Ammon's horn (tissue), 1 donor: ENCODE data around the gene ACTA2.

Experiments used
- DNase-seq: peaks from one replicate; pipeline ENCODE4 v3.0.0-alpha.2; 2016; ENCODE audit warnings: low spot score

Gene ACTA2

DNA sequence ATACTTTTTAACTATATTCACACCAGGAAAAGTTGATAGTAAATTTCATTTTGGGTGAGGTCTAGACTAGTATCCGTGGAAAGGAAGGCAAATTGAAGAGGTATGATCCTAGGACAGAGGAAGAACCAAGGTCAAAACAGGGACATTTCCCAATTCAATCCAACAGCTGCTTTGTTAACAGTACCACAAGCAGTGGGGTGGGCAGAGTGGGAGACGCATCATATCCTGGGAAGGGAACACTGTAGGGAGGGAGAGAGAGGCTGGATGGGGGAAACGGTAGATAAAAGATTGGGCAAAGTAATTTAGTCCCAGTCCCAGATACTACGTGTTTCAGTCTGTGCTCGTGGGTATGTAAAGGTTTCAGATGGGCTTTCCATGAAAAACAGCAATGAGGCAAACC is 28.9 kb upstream of the ACTA2 start:
- DNase-seq: no peak

DNA sequence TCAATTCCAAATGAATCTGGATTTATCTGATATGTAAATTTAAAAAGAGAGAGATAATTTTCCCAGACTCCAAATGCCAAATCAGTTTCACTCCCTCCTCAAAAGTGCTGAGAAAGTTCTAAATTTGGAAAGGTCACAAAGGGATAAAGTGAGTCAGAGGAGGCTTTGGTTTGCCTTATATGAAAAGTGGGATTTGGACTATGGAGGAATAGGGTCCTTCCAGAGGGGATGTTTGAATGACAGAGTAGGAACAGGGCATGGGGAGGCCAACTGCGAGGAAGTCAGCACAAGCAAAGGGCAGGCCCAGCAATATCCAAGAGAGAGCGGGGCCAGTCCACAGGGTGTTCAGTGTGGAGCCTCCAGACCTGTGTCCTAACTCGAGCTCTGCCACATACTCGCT is 28.2 kb upstream of the ACTA2 start:
- no peak for DNase-seq

DNA sequence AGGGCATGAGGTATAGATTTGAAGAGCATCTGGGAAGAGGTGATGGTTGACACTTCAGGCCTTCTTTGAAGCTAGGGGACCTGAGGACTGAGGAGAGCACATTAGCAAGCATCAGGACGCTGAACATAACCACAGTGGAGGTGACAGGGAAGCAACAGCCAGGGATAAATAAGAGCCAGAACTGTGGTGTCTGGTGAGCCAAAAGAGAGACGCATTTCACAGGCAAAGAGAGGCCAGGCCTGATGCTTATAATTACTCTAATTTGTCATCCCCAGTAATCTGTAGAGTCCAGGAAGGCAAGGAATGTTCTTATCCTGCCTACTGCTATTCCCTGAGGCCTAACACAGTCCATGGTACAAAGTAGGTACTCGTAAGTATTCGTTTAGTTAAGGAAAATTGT is 27.7 kb upstream of the ACTA2 start:
- no peak for DNase-seq

DNA sequence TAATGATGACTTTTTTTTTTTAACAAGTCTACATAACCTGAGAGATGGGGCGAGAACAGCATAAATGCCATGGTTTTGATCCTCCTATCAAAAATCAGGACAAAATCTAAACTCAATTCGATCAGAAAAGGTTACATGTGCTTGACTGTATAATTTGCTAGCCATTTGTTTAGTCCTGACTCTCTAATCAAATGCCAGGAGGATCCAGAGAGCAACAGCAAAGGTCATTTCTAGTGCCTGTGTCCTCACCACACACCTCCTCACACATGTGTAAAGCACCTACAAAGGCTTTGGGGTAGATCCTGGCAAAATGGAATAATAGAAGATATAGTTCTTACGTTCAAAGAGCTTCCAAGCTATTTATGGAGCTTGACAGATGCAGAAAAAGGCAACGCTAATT is 27.0 kb upstream of the ACTA2 start:
- no peak for DNase-seq

DNA sequence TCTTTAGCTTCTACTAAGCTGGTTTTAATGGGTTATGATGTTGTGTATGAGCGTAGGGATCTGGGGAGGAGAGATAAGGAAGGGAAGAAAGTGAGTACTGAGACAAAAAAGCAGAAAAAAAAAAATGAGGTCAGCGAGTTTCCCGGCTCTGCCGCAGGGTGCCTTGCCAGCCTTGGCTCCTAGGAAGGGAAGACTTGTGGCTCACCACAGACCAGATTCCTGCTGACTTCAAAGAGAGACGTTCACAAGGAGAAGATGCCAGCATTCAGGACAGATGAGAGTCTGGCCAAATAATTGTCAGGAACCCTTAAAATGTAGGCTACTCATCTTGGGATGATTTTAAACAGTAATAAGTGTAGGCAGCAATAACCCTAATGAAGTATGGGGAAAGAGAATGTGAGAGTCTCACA is 26.6 kb upstream of the ACTA2 start:
- DNase-seq: peak; percentile 34

DNA sequence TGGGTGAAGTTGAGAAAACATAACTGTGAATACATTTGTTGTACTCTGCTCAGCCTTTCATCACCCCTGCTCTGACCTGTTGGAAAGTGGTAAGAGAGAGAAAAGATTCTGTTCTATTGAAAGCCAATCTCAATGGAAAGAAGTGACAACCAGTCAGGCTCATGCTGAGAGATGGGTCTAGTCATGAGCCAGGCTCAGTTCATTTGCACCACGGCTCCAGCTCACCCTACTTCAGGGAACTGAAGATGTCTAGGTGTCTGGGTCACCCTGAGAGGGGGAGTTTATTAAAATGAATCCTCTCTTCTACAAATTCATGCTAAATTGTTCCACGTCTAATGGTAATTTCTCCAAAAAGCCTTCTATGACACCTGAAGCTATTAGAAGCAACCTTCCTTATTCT is 25.9 kb upstream of the ACTA2 start:
- no peak for DNase-seq

DNA sequence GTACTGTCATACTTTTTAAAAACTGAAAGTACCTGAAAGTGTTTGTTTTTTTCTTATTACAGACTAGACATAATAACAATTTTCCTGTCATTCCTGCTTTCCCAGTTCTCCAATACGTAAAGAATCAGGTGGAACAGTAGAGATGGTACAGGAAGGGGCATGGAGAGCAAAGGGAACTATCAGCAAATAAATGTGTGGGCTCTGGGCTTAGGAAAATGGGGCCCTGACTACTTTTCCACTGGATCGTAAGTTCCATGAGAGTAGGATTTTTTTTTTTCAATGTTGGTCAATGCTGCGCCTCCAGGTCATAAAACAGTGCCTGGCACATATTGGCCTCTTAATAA is 22.8 kb upstream of the ACTA2 start:
- DNase-seq: no peak

DNA sequence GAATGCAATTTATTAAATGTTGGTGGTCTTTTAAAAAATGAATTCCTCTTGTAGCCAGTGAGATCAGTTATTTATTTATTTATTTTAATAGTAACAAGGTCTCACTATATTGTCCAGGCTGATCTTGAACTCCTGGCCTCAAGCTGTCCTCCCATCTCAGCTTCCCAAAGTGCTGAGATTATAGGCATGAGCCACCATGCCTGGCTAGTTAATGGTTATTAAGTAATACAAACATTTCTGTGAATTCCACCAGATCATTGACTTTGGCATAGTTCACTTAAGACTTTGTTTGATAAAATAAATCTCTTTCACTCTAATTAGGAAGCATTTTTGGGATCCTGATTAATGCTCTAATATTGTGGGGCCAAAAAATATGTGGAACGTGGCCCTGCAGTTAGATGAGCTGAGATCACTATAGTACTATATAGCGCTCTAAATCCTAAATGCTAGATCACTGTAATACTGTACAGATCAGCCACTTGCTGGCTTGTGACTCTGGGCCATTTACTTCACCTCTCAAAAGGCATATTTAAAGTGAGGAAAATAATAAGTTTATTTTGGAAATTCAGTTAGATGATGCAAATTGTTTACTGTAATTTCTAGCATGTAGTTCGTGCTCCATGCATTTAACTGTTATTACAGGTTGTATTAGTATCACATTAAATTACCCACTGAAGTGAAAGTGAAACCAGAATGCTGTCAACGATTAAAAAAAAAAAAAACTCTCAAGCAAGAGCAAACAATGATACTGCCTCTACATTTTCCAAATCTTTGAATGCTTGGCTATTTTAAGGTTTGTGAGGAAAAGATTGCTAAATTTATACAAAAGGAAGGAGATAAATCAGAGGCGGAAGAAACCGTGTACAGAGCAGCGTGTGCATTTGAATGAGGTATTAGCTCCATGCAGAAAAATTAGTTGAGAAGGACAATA is 22.1 kb upstream of the ACTA2 start:
- no peak for DNase-seq

DNA sequence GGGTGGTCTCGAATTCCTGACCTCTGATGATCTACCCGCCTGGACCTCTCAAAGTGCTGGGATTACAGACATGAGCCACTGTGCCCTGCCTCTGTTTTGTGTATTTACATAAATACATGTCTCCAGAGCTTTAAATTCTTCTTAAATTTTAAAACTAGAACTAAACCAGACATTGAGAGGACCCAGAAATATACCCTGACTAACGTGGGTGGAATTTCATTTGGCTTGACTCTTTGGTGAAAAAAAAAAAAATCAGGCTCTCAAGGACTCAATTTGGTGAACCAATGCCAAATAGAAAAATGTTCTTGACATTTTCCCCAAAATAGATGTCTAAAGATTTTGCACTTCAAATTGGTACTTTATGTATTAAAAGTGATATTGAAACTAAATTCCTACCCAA is 21.4 kb upstream of the ACTA2 start:
- DNase-seq: no peak

DNA sequence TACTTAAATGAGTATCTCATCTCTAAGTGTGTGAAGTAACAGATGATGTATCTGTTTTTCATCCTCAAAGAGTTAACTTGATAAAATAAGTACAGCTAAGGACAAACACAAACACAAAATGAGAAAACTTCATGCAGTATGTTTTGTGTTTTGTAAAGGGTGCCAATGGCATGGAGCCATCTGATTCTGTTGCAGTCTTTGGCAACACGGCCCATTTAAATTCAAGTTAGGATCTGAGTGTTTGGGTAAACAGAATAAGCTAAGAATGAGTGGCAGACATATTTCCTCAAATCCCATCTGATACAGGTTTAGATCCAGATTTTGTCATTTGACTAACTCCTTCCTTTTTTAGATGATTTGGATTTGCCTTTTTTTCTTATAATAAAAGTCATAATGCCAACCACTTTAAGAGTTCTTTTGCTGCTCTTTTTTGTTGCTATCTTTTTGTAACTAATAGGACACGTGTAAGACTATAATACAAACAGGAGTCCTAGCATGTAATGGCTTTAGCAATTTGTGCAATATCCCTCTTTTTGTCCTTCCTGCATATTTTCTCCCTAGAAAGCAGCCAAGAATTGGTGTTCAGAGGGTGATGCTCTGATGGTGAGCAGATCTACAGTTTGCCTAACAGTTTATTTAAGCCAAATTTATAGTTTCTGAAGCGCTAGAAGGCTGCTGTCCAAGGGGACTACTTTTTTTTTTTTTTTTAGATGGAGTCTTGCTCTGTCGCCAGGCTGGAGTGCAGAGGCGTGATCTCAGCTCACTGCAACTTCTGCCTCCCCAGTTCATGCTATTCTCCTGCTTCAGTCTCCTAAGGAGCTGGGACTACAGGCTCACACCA is 18.9 kb upstream of the ACTA2 start:
- DNase-seq: no peak

DNA sequence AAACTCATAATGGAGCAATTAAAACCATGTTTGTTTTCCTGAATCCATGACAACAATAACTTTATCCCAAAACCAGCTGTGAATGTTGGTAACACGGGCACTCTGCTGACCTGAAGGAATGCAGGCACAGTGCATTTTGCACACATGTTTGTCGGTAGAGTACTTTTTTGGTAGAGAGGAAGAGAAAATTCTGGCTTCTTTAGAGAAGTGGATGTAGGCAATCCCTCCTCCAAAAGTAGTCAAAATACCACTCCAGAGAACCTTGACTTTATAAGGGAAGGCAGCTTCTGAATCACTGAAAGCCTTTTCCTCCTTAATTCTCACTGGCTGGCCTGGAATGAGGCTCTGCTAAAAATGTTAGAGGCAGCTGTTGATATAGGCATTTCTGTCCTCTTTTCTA is 15.8 kb upstream of the ACTA2 start:
- DNase-seq: no peak

DNA sequence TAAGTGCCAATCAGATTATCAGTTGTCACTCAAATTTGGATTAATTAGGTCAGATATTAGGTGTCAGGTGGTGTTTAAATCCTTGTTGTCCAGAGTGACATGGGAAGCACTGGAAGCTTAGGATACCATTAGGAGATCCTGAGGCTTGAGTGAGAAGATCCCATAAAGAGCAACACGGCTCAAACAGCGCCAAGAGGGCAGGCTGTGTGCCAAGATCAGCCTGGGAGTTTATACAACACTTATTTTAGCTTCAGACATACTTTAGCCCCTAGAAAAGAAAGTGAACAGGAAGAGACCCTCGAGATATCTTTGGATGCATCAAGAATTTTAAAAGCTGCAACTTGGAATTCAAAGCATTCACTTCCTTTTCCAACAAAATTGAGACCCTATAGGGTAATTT is 14.2 kb upstream of the ACTA2 start:
- DNase-seq: no peak

DNA sequence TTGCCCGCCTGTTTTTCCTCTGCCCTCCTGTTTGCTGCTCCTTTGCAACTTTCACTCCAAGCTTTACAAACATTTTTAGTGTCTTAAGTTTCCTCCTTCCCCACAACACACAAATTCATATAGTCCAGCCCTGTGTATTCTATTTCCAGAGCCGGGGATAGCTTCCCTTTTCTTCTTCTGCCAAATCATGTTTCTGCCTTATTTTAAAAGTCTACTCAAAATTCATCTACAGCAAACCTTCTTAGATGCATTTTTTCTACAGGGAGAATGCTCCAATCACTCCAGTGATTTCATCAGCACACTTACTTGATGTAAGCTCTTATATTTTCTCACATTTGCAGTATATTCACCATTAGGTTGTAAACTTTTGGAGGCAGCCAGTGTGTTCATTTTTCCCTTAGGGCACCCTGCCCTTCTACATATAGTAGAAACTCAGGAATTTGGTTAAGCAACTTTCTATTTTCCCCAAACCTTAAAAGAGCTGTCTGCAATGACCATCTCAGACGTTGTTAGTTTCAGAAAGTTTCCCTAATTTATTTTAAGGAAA is 12.4 kb upstream of the ACTA2 start:
- no peak for DNase-seq

DNA sequence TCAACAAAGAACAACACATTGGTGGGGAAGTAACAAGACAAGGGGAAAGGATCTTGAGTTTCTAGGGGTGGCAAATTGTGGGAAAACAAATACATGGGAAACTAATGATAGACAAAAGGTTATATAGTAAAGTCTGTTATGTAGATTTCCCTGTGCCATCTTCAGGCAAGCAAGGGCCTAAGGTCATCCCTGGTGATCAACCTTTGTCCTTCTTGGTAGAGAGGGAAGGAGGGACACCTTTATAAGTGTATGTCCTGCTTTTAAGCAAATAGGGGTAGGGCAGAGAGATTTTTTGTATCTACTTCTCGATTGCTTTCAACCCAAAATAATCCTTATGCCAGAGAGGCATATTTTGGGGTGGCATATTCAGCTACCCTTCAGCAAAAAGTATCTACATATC is 11.8 kb upstream of the ACTA2 start:
- DNase-seq: no peak

DNA sequence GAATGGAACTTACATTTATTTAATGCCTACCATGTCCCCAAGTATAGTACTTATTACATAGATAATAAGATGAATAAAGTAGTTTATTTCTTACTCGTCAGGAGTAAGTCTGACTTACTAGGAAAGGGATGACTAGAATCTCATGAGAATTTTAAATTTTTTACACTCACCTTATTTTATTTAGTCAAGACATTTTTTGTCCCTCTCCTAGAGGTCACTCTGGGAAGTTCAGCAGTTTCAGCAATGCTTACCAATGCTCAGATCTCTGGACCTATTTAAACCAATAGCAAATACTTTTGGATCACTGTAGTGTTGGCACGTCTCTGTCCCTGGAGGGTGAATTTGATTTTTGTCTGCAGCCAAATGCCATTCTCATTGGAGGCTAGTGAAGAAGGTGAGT is 10.7 kb upstream of the ACTA2 start:
- no peak for DNase-seq

DNA sequence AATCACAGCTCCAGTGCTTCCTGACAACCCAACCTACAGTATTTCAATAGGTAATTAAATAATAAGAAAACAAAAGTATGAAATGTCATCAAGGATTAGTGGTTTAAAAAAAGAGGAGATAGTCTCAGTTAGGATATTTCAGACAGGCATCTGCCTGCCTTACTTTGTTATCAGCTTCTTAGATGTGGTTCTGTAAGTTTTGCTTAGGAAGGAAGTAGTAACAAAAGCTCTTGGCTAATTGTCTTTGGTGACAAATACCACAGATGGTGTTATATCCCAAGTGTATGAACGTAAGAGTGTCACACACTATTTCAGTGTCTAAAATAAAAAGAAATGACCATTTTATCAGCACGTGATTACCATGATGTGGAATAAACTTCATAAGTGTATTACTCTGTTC is 9.8 kb upstream of the ACTA2 start:
- no peak for DNase-seq

DNA sequence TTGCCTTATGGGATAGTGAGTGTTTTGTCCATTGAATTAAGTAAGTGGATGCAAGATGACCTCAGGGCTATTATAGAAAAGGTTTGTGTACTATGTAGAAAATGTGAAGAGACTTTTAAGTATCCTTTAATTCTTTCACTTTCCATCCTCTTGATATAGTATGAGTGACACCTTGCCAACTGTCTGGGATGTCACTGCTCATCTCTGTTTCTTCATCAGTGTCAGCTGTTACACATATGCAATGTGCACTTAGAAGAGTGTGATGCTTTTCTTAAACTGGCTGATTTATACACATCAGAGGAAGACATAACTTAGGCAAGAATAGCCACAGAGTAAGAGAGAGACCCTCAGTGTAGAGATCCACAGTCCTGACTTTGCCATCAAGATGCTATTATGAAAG is 8.7 kb upstream of the ACTA2 start:
- no peak for DNase-seq

DNA sequence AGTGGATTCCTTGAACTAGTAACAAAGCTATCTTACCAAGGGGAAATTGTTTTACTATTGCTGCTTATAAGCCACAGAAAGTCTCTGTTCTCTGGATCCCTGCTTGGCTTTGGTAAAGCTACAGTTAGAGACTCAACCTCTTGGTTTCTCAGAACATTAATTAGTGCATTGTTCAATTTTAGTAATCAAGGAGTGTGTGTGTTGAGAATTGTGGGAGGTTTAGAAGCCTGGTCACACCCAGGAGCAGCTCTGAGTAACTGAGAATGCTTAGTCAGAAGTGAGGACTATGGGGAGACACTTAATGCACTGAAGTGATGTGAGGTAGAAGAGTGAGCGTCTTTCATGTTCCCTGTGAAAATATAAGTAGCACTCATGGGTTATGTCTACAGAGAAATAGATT is 8.2 kb upstream of the ACTA2 start:
- no peak for DNase-seq

DNA sequence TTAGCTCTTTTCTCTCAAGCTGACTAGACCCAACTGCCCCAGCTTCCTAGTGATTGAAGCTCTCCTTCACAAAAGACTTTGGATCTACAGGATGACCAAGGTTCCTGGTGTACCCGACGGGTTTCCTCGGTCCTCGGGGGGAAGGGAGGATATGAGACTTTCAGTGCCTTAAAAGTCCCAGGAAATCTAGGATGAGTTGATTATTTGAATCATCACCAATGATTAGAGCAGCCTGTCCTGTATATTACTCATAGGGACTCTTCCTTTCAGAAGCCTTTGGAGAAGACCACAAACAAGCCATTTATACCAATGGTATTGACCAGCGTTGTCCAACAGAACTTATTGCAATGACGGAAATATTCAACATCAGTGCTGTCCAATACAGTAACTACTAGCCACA is 6.1 kb upstream of the ACTA2 start:
- no peak for DNase-seq

DNA sequence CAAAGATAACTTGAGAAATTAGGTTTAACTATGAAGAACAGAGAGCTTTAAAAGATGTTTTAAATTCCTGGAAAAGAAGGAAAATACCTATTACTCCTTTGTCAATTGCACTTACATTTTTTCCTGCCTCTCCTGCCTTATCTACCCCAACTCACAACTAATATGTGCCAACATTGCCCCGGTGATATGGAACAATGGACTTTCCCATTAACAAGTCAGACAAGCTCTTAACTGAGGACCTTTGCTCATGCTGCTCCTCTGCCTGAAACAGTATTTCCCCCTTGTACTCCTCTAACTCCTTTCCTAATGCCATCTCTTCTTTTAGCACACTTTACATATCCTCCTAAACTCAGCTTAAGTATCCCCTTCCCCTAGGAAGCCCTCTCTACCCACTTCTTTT is 4.8 kb upstream of the ACTA2 start:
- DNase-seq: no peak

DNA sequence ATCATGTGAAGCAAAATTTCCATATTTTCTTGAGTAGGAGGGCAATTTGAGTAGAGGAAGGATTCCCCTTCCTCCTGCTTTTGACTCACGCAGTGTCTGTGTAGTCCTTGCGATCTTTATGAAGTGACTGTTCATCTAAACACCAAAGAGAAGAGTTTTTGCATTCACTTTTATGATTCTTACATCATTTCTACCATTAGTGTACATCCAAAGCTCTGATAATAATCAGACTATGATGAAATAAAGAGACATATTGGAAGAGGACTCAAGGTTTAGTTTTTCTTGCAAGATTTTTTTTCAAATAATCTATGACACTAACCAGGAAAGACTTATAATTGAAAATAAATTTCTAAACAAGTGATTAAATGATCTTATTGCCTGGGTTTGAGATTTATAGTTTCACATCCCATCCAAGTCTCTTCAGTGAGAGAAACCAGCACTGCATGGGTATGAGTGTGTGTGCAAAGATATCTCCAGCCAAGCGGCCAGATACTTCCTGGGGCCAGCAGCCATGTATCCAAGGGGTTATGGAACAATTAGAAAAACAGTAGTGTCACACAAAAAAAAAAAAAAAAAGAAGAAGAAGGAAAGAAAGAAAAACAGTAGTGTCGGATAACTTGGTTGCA is 2.0 kb upstream of the ACTA2 start:
- DNase-seq: no peak

DNA sequence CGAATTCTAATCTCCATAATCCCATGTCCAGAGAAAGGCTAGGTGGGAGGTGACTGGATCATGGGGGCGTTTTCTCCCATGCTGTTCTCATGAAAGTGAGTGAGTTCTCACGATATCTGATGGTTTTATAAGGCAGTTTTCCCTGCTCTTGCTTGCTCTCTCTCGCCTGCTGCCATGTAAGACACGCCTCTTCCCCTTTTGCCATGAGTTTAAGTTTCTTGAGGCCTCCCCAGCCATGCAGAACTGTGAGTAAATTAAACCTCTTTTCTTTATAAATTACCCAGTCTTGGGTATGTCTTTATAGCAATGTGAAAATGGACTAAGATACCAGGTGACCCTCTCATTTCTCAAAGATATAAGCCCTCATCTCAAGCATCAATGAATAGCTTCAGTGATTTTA is 1.1 kb upstream of the ACTA2 start:
- no peak for DNase-seq
